ENCODE measurements around the gene ZDHHC23.

GRCh38 chr3:113914646-113915045, 33.2 kb upstream of the ZDHHC23 start:
- TF ChIP-seq CTCF (IDR thresholded peaks at IDR 0.05; ENCODE audit: low read depth, low read length, poor library complexity, severe bottlenecking), result no peak
- no peak for TF ChIP-seq EZH2phosphoT487 (IDR thresholded peaks at IDR 0.05; ENCODE audit: borderline replicate concordance, low read length)
